Measurements from ENCODE around the gene TLX1.
A peak's percentile ranks its signal among the peaks of the same experiment; 100 is the strongest.

The TLX1 gene

DNA sequence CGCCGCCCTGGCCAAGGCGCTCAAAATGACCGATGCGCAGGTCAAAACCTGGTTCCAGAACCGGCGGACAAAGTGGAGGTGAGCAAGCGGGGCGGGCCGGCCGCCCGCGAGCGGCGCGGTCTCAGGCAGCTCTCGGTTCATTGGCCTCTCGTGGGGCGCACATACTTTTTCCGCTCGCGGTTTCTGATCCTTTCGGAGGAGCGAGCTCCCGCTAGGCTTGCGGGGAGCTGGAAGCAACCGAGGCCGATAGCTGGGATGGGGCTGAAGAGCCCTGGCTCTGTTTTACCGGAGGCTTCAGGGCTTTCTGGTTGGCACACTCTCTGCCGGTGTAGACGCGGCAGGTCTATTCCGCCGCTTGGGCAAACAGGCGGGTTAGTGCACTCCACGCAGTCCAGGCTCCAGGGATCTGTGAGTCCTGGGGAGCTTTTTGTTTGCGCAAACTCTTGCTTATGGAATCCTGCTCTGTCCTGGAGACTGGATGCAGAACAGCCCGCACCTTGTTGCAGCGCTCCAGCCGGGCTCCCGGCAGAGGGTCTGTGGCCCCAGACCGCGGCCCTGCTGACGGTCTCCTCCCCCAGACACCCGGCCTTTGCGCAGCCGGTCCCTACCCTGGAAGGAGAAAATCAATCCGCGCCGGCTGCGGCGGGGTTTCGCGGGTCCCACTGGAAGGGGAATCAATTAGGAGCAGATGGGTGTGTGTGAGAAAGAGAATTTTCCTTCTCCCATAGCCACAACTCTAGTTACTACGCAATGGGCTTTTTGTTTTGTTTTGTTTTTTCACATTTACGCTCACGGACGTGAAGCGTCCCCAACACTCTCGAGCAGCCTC lies 3.4 kb downstream of the TLX1 start:
- DNase-seq: no peak

DNA sequence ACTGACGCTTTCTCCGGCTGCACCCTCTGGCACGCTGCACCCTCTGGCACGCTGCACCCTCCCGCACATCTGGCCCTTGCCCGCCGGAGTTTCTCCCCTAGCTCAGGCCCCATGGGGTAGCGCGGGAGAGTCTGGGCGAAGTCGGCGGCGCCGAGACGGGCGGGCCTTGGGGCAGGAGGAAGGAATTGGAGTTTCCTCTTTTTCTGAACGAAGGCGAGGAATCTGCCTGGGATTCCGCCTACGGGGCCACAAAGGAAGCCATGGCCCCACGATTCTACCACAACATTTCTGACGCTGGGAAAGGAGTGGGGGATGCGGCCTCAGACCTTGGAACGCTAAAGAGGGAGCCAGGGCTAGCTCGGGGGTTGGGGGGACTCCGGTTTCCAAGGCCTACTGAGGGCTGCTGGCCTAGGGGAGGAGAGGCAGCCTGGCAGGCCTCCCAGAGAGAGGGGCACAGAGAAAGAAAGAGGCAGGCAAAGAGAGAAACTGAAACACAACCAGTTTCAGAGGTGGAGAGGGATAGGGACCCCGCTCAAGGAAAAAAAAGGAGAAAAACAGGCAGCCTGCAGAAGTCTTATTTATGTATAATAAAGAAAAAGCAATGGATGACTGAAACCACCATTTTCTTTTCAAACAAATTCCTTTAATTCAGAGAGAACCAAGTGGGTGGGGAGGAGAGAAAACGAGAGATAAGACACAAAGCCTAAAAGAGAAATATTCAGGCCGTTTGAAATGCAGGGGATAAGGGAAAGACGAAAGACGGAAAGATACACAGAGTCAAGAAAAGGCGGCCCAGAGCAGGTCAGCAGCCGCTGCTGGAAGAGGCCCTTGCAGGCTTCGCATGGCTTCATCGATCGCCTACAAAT lies 4.3 kb downstream of the TLX1 start:
- peak; percentile 66 to 79 (median 71) for DNase-seq

GRCh38 chr10:101136007-101136707 lies 5.1 kb downstream of the TLX1 start:
- peak in 1 of 3 donors; percentile 43 for DNase-seq

GRCh38 chr10:101136708-101137121 lies 5.6 kb downstream of the TLX1 start:
- DNase-seq: no peak

GRCh38 chr10:101137271-101137670 lies 6.2 kb downstream of the TLX1 start:
- DNase-seq: no peak

- DNase-seq: no peak
Observed at GRCh38 chr10:101138788-101139420, 7.8 kb downstream of the TLX1 start.

DNA sequence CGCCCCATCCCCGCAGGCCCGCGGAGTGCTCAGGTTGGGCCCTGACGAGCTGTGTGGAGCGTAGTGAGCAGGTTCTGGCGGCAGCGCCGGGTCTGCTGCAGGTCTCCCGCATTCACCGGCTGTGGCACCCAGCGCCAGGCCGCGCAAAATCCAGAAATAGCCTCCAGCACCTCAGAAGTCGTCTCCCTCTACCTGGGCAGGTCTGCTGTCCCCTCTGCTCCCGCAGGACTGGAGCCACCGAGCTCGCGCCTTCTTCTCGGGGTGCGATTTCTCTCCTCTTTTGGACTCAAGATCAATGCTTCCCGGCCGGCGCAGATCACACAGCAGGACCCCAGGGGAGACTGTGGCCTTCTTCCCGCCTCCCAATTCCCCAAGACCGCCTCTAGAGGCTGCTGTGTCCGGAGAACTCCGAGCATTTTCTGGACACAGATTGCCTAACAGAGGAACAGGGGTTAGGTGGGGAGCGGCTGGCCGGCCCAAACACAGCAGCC lies 8.4 kb downstream of the TLX1 start:
- DNase-seq: peak in 2 of 3 donors; percentile 24 to 30

DNA sequence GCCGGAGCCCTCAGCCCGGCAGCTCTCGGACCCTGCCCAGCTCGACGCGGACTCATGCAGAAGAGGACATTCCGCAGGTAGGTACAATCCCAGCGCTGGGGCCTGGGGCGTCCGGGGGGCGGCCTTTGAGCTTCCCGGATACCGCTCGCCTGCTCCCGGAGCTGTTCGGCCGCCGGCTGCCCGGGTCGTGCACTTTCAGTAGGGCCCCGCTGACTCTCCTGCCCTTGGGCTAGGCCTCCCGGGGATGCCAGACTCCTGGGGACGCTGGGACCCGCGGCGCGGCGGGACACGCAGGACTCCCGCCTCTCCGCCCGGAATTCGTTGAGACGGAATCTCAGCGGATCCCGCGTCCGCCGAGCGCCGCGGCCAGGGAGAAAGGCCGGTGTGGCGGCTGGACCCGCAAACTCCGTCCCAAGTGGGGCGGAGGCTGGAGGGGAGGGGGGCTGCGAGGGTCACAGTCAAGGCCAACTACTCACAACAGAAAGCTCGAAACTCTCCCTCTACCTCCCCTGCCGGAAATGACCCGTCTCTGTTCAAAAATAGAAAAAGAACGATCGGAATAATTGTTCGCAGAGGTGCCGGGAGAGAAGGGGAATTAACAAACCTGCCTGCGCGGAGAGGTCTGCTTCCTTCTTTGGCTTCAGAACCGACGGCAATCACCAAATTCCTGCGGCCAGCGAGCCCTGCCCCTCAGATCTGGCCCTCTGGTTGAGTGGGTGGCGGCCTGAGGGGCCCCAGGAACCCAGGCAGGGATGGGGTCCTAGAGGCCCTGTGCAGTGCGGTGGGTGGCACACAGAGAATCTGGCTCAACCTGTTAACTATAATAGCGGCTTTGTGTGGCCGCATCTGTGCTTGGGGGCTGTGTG lies 9.2 kb downstream of the TLX1 start:
- no peak for DNase-seq

DNA sequence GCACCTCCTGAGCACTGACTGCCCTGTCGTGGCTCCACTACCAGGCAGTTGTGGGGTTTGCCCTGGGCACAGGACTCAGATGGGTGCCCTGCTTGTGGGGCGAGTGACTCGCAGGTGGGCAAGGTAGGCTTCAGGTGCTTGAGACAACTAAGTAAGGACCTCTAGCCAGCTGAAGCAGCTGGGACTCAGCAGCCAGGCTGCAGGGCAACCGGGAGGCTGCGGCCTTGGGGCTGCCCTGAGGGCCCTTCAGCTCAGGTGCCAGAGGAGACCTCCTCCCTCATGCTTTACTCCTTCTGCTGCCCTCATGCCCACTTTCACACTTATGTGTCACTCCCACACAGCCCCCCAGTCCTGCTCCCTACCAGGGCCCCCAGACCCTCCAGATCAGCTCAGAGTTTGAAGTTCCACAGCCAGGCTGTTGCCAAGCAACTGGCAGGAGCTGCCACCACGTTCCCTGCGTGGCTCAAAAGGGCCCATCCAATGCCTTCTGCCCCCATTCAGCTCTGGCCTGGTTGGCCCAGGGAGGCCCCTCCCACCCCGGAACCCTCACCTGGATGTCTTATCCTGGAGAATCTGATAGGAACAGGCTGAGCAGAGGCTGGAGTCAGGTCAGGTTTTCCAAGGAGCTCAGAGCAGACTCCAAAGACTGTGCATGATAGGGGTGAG lies 10.0 kb downstream of the TLX1 start:
- no peak for DNase-seq

DNA sequence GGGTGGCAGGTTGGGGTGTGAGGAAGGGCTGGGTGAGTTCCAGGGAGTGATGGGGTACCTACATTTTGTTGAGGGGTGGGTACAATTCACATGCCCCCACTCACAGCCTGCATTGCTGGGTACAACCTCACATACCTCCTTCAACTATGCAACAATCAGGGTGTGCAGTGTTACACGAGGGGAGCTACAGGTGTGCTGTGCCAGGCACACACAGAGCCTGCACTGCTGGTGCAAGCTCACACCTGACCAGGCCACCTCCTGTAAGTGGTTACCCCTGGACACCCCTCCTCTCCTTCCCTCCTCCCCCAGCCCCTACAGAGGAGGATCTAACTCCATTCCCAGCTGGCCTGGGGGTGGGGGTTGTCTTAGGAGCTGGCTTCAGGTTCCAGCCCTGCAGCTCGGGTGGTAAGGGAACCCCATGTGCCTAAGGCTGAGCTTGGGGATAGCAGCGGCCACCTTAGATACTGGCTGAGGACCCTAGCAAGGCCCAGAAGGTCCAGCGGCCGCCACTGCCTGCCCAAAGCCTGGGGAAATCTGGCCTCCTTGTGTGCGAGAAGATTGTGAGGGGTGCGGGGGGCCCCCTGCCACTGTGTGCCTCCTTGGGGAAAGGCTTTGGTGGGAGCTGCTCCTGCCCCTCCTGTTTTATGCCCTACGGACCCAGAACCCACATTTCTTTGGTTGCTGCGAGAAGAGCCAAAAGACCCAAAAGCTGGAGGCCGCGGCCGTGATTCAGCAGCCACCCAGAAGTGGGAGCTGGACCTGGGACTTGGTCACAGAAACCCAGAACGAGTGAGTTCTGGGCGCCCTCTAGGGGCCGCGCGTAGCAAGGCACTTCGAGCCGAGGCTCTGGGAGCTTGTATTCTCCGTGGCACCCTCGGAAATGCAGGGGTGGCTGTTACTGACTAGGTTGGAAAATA lies 10.8 kb downstream of the TLX1 start:
- peak; percentile 92 to 95 (median 93) for DNase-seq

DNA sequence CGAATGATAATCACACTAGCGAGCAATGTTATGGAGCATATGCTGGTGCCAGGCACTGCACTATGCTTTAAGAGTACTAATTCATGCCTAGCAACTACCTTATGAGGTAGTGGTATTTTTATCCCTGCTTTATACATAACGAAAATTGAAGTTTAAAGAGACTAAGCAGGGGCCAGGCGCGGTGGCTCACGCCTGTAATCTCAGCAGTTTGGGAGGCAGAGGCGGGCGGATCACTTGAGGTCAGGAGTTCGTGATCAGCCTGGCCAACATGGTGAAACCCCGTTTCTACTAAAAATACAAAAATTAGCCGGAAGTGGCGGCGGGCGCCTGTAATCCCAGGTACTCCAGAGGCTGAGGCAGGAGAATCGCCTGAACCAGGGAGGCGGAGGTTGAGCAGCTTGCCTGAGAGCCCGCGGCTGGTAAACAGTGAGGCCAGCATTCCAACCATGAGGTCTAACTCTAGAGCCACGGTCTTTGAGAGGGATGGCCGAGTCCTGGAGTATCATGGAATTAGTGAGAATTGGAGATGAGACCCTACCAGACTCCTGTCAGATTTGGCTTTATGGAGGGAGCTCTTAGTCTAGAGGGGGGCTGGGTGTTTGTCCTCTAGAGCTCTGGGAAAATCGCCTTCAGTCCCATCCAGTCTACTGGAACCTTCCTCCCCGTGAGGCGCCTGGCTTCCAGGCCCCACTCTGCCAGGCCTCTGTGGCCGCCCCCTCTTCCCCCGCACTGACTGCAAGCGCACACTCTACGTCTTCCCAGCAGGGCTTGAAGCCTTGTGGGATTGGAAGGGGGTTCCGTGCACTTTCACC lies 11.6 kb downstream of the TLX1 start:
- peak in 1 of 3 donors; percentile 47 for DNase-seq

GRCh38 chr10:101143345-101143630 lies 12.2 kb downstream of the TLX1 start:
- peak in 2 of 3 donors; percentile 57 to 74 for DNase-seq

DNA sequence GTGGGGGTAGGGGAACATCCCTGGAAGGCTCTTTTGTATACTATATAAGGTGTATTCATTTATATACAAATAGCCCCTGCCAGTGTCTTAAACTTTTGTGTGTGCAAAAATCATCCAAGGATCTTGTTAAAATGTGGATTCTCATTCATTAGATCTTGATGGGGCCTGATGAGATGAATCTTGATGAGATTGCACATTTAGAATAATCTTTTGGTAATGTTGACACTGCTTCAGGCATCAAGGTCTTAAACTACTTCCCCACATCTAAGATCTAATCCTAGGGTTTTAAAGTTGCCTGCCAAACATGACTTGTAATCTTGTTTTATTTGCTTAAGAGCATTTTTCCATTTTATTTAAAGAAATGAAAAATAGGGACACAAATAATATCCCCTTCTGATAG lies 13.0 kb downstream of the TLX1 start:
- DNase-seq: no peak

GRCh38 chr10:101145145-101145544 lies 14.0 kb downstream of the TLX1 start:
- DNase-seq: no peak

GRCh38 chr10:101145750-101146391 lies 14.8 kb downstream of the TLX1 start:
- DNase-seq: no peak

DNA sequence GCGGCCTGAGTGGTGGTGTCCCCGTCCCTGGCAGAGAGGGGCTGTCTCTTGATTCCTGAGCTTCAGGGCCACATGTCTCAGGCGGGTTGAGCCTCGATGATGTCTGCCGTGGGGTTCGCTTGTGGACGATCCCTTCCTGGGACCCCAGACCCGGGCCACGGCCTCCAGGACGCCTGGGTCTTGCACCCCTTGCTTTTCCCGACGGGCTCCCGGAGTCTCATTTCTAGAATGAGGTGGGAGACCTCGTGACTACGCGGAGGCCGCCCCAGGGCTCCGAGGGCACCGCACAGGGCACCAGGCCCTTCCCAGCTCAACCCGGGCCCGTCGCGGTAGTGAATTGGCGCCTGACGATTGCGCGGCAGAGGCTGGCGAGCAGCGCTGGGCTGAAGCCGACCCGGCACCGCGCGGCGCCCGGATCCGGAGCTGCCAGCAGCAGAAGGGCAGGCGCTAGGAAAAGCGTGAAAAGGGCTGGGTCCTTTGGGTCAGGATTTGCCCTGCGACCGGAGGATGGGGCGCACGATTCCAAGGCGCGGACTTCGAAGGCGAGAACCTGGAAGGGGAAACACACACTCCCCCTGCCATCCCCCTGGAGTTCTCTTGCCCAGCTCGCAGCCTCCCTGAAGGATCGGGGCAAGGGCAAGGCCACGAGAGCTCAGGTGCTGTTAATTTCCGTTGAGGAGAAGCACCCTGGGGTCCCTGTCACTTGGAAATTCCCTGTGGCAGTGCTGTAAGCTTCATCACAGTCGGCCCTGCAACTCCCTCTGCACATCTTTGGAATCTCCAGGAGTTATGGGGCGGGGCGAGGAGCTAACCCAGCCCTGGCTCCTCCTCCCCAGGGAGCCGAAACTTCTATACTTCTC lies 15.5 kb downstream of the TLX1 start:
- DNase-seq: no peak

DNA sequence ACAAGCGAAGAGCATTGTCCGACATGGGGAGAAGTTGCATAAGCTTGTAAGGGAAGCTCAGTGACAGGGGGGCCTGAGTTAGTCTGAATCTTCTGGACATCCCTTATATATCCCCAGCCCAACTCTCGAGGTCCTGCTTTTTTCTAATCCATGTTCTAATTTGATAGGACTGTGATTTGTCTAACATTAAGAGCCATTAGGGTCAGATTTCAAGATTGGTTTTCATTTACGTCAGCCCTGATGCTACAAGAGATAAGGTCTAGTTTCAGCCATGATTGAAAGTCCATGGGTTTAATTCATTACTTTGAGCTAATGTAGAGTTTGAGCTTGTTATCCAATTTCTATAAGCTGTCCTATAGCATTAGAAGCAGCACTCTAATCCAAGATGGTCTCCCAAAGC lies 20.3 kb downstream of the TLX1 start:
- no peak for DNase-seq

GRCh38 chr10:101152316-101152715 lies 21.2 kb downstream of the TLX1 start:
- DNase-seq: no peak

All from suppressor macrophage treated with lipopolysaccharide for 1 hour (primary cell).